Peyer's patch (tissue), 4 donors: ENCODE data around the gene CD80.

Experiments used
- POLR2A ChIP-seq, 2 donors: fragments of 450-650 bp; IDR thresholded peaks; one replicate each; pipeline ENCODE4 v1.5.1; 2017; ENCODE audit warnings: antibody characterized with exemption in 2 of 2, mild to moderate bottlenecking in 2 of 2, moderate library complexity in 2 of 2
- TF ChIP-seq, protein P1 (sequence below), 6 experiments: fragments of 450-650 bp in 4 of 6; fragments of 200-600 bp in 2 of 6; sonication (generic) in 1 of 6; IDR thresholded peaks; one replicate each; pipeline ENCODE4 v1.5.1; 2017 to 2019; ENCODE audit warnings: antibody characterized with exemption in 6 of 6, mild to moderate bottlenecking in 3 of 6, moderate library complexity in 1 of 6

DNA sequence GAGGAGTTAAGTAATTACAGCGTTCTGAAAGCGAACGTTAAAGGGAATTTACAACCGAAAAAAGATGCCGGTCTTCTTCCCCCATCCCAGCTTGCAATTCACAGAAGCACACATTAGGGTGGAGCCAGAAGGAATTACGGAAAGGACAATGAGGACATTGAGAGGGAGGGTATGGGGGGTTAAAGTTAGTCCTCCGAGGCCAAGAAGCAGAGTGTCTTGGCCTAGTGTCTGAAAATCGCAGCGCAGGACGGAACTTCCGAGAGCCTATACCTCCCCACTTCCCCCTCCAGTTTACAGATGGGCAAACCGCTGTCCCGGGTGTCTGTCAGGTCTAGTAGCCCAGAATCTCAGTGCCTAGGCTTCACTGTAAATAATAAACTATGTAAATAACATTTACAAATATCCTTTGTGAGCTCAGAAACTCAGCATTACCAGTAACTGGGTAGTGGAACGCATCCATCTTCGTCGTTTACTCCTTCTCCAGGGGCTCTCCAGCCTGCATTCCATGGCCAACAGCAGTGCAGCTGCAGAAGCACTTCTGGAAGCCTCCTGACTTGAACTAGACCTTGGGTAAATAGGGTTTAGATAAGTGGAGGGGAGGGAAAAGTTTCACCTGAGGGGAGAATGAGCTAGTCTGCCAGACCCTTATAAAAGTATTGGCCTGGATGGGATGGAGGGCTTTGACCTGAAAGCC, 20.8 kb upstream of the CD80 start:
- TF ChIP-seq, protein P1, sequence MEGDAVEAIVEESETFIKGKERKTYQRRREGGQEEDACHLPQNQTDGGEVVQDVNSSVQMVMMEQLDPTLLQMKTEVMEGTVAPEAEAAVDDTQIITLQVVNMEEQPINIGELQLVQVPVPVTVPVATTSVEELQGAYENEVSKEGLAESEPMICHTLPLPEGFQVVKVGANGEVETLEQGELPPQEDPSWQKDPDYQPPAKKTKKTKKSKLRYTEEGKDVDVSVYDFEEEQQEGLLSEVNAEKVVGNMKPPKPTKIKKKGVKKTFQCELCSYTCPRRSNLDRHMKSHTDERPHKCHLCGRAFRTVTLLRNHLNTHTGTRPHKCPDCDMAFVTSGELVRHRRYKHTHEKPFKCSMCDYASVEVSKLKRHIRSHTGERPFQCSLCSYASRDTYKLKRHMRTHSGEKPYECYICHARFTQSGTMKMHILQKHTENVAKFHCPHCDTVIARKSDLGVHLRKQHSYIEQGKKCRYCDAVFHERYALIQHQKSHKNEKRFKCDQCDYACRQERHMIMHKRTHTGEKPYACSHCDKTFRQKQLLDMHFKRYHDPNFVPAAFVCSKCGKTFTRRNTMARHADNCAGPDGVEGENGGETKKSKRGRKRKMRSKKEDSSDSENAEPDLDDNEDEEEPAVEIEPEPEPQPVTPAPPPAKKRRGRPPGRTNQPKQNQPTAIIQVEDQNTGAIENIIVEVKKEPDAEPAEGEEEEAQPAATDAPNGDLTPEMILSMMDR (IDR thresholded peaks at IDR 0.05), result peak in 1 of 6 experiments; percentile 12
- TF ChIP-seq POLR2A (IDR thresholded peaks at IDR 0.05), result no peak
